Loucy (cell line): ENCODE measurements around the gene CEP72.

Source experiments
- CTCF ChIP-seq: fragments of 200-600 bp; sonication (generic); conservative IDR thresholded peaks from 2 replicates; pipeline ENCODE4 v1.5.1; 2014; ENCODE audit warnings: mild to moderate bottlenecking, antibody characterized with exemption, low read length
- EZH2phosphoT487 ChIP-seq: fragments of 200-600 bp; IDR thresholded peaks from 2 replicates; pipeline ENCODE4 v1.6.1; 2018; ENCODE audit warnings: antibody characterized with exemption, mild to moderate bottlenecking, moderate library complexity, borderline replicate concordance

- TF ChIP-seq CTCF, result no peak
- TF ChIP-seq EZH2phosphoT487, result no peak
Observed at GRCh38 chr5:580436-580835, 31.7 kb upstream of the CEP72 start.
